ENCODE measurements around the gene MAP4K4.

DNA sequence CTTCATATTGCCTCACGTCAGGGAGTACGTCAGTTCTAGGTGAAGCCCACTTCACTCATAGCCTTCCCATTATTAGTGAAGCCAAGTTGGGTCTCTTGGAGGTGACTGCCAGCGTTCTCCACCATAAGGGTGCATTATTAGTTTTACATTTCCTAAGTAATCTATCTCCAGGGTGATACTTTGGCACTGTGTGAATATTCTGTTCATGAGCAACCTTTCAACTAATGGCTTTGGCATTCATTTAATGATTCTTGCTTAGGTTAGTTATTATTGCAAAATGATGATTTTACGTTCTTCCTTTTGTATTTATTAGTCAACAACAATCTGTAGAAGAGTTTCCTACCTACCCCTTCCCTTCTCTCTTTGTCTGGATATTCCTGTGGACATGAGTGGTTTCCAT lies 97.5 kb downstream of the MAP4K4 start:
- TF ChIP-seq, protein P1, sequence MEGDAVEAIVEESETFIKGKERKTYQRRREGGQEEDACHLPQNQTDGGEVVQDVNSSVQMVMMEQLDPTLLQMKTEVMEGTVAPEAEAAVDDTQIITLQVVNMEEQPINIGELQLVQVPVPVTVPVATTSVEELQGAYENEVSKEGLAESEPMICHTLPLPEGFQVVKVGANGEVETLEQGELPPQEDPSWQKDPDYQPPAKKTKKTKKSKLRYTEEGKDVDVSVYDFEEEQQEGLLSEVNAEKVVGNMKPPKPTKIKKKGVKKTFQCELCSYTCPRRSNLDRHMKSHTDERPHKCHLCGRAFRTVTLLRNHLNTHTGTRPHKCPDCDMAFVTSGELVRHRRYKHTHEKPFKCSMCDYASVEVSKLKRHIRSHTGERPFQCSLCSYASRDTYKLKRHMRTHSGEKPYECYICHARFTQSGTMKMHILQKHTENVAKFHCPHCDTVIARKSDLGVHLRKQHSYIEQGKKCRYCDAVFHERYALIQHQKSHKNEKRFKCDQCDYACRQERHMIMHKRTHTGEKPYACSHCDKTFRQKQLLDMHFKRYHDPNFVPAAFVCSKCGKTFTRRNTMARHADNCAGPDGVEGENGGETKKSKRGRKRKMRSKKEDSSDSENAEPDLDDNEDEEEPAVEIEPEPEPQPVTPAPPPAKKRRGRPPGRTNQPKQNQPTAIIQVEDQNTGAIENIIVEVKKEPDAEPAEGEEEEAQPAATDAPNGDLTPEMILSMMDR (IDR thresholded peaks at IDR 0.05; ENCODE audit: insufficient read depth, low read length, poor library complexity, severe bottlenecking) = no peak
- no peak for TF ChIP-seq EZH2phosphoT487 (conservative IDR thresholded peaks at IDR 0.05; ENCODE audit: low read length)
